ENCODE results near the gene VPS26A.

The VPS26A gene

GRCh38 chr10:69211104-69211503 lies 87.1 kb downstream of the VPS26A start:
- no peak for TF ChIP-seq CTCF (IDR thresholded peaks at IDR 0.05; ENCODE audit: poor library complexity, severe bottlenecking)
- Histone ChIP-seq H3K4me1 (ENCODE audit: insufficient read depth, poor library complexity, severe bottlenecking) (peaks cover 9% of the 10 kb centered on the region), H3K4me3 (ENCODE audit: severe bottlenecking) (no peak overlapping the region), H3K27me3 (ENCODE audit: insufficient read depth, poor library complexity, severe bottlenecking) (no peaks in the 10 kb centered on the region), H3K36me3 (ENCODE audit: low read depth) (peaks cover 25% of the 10 kb centered on the region), H3K9me3 (ENCODE audit: severe bottlenecking) (no peaks in the 10 kb centered on the region), H3K27ac (ENCODE audit: poor library complexity, severe bottlenecking) (no peak overlapping the region)
- DNase-seq (ENCODE audit: low spot score) (no peak), ATAC-seq (ENCODE audit: low read depth) (no peak)

GRCh38 chr10:69211524-69211923 lies 87.5 kb downstream of the VPS26A start:
- H3K27me3 ChIP-seq (ENCODE audit: insufficient read depth, poor library complexity, severe bottlenecking) = no peaks in the 10 kb centered on the region
- DNase-seq (ENCODE audit: low spot score) = no peak
- no peak for ATAC-seq (ENCODE audit: low read depth)
- H3K4me3 ChIP-seq (ENCODE audit: severe bottlenecking) = no peak overlapping the region
- no peak overlapping the region for H3K27ac ChIP-seq (ENCODE audit: poor library complexity, severe bottlenecking)
- H3K36me3 ChIP-seq (ENCODE audit: low read depth) = peaks cover 21% of the 10 kb centered on the region
- TF ChIP-seq CTCF (IDR thresholded peaks at IDR 0.05; ENCODE audit: poor library complexity, severe bottlenecking) = no peak
- peaks cover 11% of the 10 kb centered on the region for H3K4me1 ChIP-seq (ENCODE audit: insufficient read depth, poor library complexity, severe bottlenecking)
- H3K9me3 ChIP-seq (ENCODE audit: severe bottlenecking) = no peaks in the 10 kb centered on the region

- peaks cover 30% of the 10 kb centered on the region for H3K4me1 ChIP-seq (ENCODE audit: insufficient read depth, poor library complexity, severe bottlenecking)
- no peak overlapping the region for H3K27ac ChIP-seq (ENCODE audit: poor library complexity, severe bottlenecking)
- no peak for DNase-seq (ENCODE audit: low spot score)
These were observed 89.8 kb downstream of the VPS26A start for GRCh38 chr10:69213591-69214311.

GRCh38 chr10:69214666-69215131 lies 90.7 kb downstream of the VPS26A start:
- Histone ChIP-seq H3K4me1 (ENCODE audit: insufficient read depth, poor library complexity, severe bottlenecking) (peaks cover 30% of the 10 kb centered on the region), H3K9me3 (ENCODE audit: severe bottlenecking) (no peaks in the 10 kb centered on the region), H3K36me3 (ENCODE audit: low read depth) (no peaks in the 10 kb centered on the region), H3K4me3 (ENCODE audit: severe bottlenecking) (no peak overlapping the region), H3K27me3 (ENCODE audit: insufficient read depth, poor library complexity, severe bottlenecking) (no peaks in the 10 kb centered on the region), H3K27ac (ENCODE audit: poor library complexity, severe bottlenecking) (no peak overlapping the region)
- DNase-seq (ENCODE audit: low spot score) (no peak), ATAC-seq (ENCODE audit: low read depth) (no peak)
- TF ChIP-seq CTCF (IDR thresholded peaks at IDR 0.05; ENCODE audit: poor library complexity, severe bottlenecking) = no peak

More at GRCh38 chr10:69213591-69214311, 89.8 kb downstream of the VPS26A start:
- Histone ChIP-seq H3K36me3 (ENCODE audit: low read depth) (no peaks in the 10 kb centered on the region), H3K9me3 (ENCODE audit: severe bottlenecking) (no peaks in the 10 kb centered on the region), H3K4me3 (ENCODE audit: severe bottlenecking) (no peak overlapping the region), H3K27me3 (ENCODE audit: insufficient read depth, poor library complexity, severe bottlenecking) (no peaks in the 10 kb centered on the region)
- no peak for ATAC-seq (ENCODE audit: low read depth)
- TF ChIP-seq CTCF (IDR thresholded peaks at IDR 0.05; ENCODE audit: poor library complexity, severe bottlenecking) = no peak
